ENCODE results near the gene TMLHE. TPM values are rescaled to one million over a fixed set of nuclear protein-coding genes. Genes with fewer than 3 reads are reported as not detected.
"Not testable (repeated sequence)": the region's sequence is repeated elsewhere in the genome, so short reads cannot be mapped to it uniquely, and the experiment has no call there.

Gene TMLHE
- total and polyA plus RNA-seq, 2 donors (not counting 1 experiment from before 2014, with no cell fraction given): 14.9 to 26.9 TPM

DNA sequence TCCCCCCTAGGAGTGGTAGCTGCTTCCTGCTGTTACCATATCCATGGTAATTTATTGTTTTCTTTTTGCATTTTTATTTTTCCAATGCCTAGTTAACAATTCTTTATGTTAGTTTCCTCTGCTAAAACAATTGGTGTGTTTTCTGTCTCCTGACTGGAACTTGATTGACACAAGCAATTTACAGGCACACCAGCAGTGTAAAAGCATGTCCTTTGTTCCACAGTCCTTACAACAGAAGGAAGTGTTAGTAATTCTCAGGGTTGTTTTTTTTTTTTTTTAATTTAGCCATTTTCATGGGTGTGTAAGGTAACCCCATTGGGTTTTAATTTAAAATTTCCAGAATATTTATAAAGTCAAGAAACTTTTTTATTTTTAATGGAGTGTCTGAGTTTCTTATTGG lies 25.0 kb upstream of the TMLHE start:
- no peak for ATAC-seq (ENCODE audit: low read depth)
- Histone ChIP-seq H4K20me1 (ENCODE audit: control insufficient read depth, insufficient read depth, low read length, poor library complexity, severe bottlenecking) (no peaks in the 10 kb centered on the region), H3K27me3 (replicated peaks in 1 of 4; ENCODE audit: control extremely low read depth in 1 of 4, control insufficient read depth in 3 of 4, insufficient read depth in 4 of 4, low read length in 3 of 4) (no peaks in the 10 kb centered on the region), H3K9me3 (ENCODE audit: control extremely low read depth in 1 of 3, control insufficient read depth in 2 of 3, insufficient read depth in 1 of 3, low read length in 2 of 3) (no peaks in the 10 kb centered on the region), H3K36me3 (replicated peaks in 1 of 2; ENCODE audit: control extremely low read depth in 1 of 2, control insufficient read depth in 1 of 2, extremely low read depth in 1 of 2, insufficient read depth in 2 of 2, low read length in 1 of 2) (no peaks in the 10 kb centered on the region), H3K4me3 (ENCODE audit: control extremely low read depth in 1 of 5, extremely low read depth in 1 of 5, insufficient read depth in 1 of 5, low read depth in 2 of 5, low read length in 4 of 5) (no peak overlapping the region), H3K4me1 (ENCODE audit: control insufficient read depth in 2 of 2, insufficient read depth in 2 of 2, low read length in 2 of 2) (no peaks in the 10 kb centered on the region), H3K9ac (ENCODE audit: low read length) (no peak overlapping the region), H2AFZ (ENCODE audit: insufficient read depth, low read depth, low read length, poor library complexity, severe bottlenecking) (no peak overlapping the region), H3K79me2 (ENCODE audit: control insufficient read depth, insufficient read depth, low read length) (no peaks in the 10 kb centered on the region), H3K4me2 (replicated peaks; ENCODE audit: low read depth, low read length, poor library complexity, severe bottlenecking) (no peak overlapping the region), H3K27ac (ENCODE audit: low read length in 2 of 2) (no peak overlapping the region)
- ChIA-PET POLR2A (no interaction called here), CTCF (no interaction called here)
- Mint-ChIP-seq H3K9me3 (ENCODE audit: insufficient read depth) (no peaks in the 10 kb centered on the region), H3K4me1 (peaks cover 8% of the 10 kb centered on the region), H3K27me3 (peaks cover 5% of the 10 kb centered on the region), H3K27ac (no peak overlapping the region), H3K4me3 (no peak overlapping the region)
- TF ChIP-seq CTCF (IDR thresholded peaks at IDR 0.05): no peak
- TF ChIP-seq EZH2 (IDR thresholded peaks at IDR 0.05; ENCODE audit: borderline replicate concordance, insufficient read depth, low read depth, low read length, poor library complexity, severe bottlenecking): no peak
- DNase-seq: no peak
- intact Hi-C loops (cut with micrococcal nuclease): no loop called here

- H3K36me3 ChIP-seq (replicated peaks in 1 of 2; ENCODE audit: control extremely low read depth in 1 of 2, control insufficient read depth in 1 of 2, extremely low read depth in 1 of 2, insufficient read depth in 2 of 2, low read length in 1 of 2); H3K27ac Mint-ChIP-seq; H3K4me3 Mint-ChIP-seq; H3K4me3 ChIP-seq (ENCODE audit: control extremely low read depth in 1 of 5, extremely low read depth in 1 of 5, insufficient read depth in 1 of 5, low read depth in 2 of 5, low read length in 4 of 5); H3K27me3 ChIP-seq (replicated peaks in 1 of 4; ENCODE audit: control extremely low read depth in 1 of 4, control insufficient read depth in 3 of 4, insufficient read depth in 4 of 4, low read length in 3 of 4); H2AFZ ChIP-seq (ENCODE audit: insufficient read depth, low read depth, low read length, poor library complexity, severe bottlenecking); H3K9ac ChIP-seq (ENCODE audit: low read length); POLR2A ChIA-PET; H3K9me3 ChIP-seq (ENCODE audit: control extremely low read depth in 1 of 3, control insufficient read depth in 2 of 3, insufficient read depth in 1 of 3, low read length in 2 of 3); CTCF ChIA-PET; H3K4me1 Mint-ChIP-seq; H3K27me3 Mint-ChIP-seq; H3K27ac ChIP-seq (ENCODE audit: low read length in 2 of 2); intact Hi-C loops (cut with micrococcal nuclease); H3K4me1 ChIP-seq (ENCODE audit: control insufficient read depth in 2 of 2, insufficient read depth in 2 of 2, low read length in 2 of 2); H3K4me2 ChIP-seq (replicated peaks; ENCODE audit: low read depth, low read length, poor library complexity, severe bottlenecking); H3K79me2 ChIP-seq (ENCODE audit: control insufficient read depth, insufficient read depth, low read length); H4K20me1 ChIP-seq (ENCODE audit: control insufficient read depth, insufficient read depth, low read length, poor library complexity, severe bottlenecking); DNase-seq; H3K9me3 Mint-ChIP-seq (ENCODE audit: insufficient read depth); ATAC-seq (ENCODE audit: low read depth): not testable (repeated sequence)
- no CpG with 5 or more reads among the region's 1 CpG for WGBS (ENCODE audit: insufficient coverage)
These were observed 22.3 kb upstream of the TMLHE start for GRCh38 chrX:155635019-155635418.
